HepG2 (cell line): ENCODE measurements around the gene HOXD9. TPM values are rescaled to one million over a fixed set of nuclear protein-coding genes. Genes with fewer than 3 reads are reported as not detected.

ENCODE experiments used
- ATAC-seq: fragments of 200-7000 bp; cut with Tn5 transposase; 3 replicates; pipeline ENCODE4 v1.9.1; 2020; ENCODE audit warnings: mild to moderate bottlenecking, moderate library complexity
- BruUV-seq: library from RNA; stranded (reverse); fragments of 400-500 nt; replicated peaks from 2 replicates; lab custom pipeline; 2021; lab: Mats Ljungman, UMichigan
- CTCF ChIA-PET: fragments of 300-600 bp; formaldehyde crosslinking; extraction: SDS; loops from one replicate; lab custom pipeline; 2021; ENCODE audit warnings: low total read pairs, inconsistent platforms, low intra/inter-chr PET ratio; lab: Yijun Ruan, JAX
- POLR2A ChIA-PET: fragments of 350-600 bp; sonication (Branson Sonifier 250); formaldehyde crosslinking; loops from one replicate; lab custom pipeline; 2020; ENCODE audit warnings: antibody characterized with exemption, inconsistent platforms; lab: Yijun Ruan, JAX
- DNase-seq: peaks from one replicate; pipeline ENCODE4 v3.0.0-alpha.2; 2015; ENCODE audit warnings: low spot score
- FAIRE-seq: peaks from 3 replicates; lab custom pipeline; 2011; peaks lifted over from hg19 to GRCh38; lab: Jason Lieb, UNC
- H2AFZ ChIP-seq: one replicate; pipeline ENCODE4 v1.6.1; 2011; ENCODE audit warnings: low read length, inconsistent platforms
- H3K27ac ChIP-seq: fragments of 300-600 bp; 3 replicates; pipeline ENCODE4 v1.8.0; 2011; ENCODE audit warnings: mixed run types, mild to moderate bottlenecking, mixed read lengths, low read length, inconsistent platforms; ENCODE audit not compliant: insufficient read depth; ENCODE audit errors: extremely low read length
- H3K27me3 ChIP-seq, 2 experiments: fragments of 200-600 bp in 1 of 2; 2 replicates in 1 of 2; 3 replicates in 1 of 2; pipeline versions ENCODE4 v1.6.0 to v1.8.0; 2011; ENCODE audit warnings: low read length in 2 of 2, mild to moderate bottlenecking in 2 of 2, moderate library complexity in 2 of 2, inconsistent platforms in 1 of 2; ENCODE audit not compliant: insufficient read depth in 2 of 2, control insufficient read depth in 1 of 2
- H3K36me3 ChIP-seq, 2 experiments: fragments of 200-600 bp in 1 of 2; replicated peaks in 1 of 2; 2 replicates in 1 of 2; 3 replicates in 1 of 2; pipeline versions ENCODE4 v1.5.1 to v1.8.0; 2011; ENCODE audit warnings: low read length in 2 of 2, inconsistent platforms in 1 of 2; ENCODE audit not compliant: insufficient read depth in 2 of 2, control insufficient read depth in 1 of 2
- H3K4me1 ChIP-seq: 2 replicates; pipeline ENCODE4 v1.5.1; 2012; ENCODE audit warnings: low read length, inconsistent platforms; ENCODE audit not compliant: insufficient read depth
- H3K4me2 ChIP-seq: 2 replicates; pipeline ENCODE4 v1.6.0; 2011; ENCODE audit warnings: low read depth, low read length, inconsistent platforms
- H3K4me3 ChIP-seq, 3 experiments: fragments of 200-600 bp in 1 of 3; sonication (generic), shearing (Covaris generic) in 1 of 3; replicated peaks in 1 of 3; 2 replicates each; pipeline ENCODE4 v1.5.1; 2011 to 2016; ENCODE audit warnings: low read length in 3 of 3, inconsistent platforms in 2 of 3, low read depth in 2 of 3, mild to moderate bottlenecking in 2 of 3, control low read depth in 1 of 3, mixed read lengths in 1 of 3; ENCODE audit not compliant: insufficient read depth in 1 of 3
- H3K79me2 ChIP-seq: one replicate; pipeline ENCODE4 v1.6.1; 2011; ENCODE audit warnings: low read length, inconsistent platforms; ENCODE audit not compliant: insufficient read depth
- H3K9ac ChIP-seq: 2 replicates; pipeline ENCODE4 v1.6.0; 2011; ENCODE audit warnings: mild to moderate bottlenecking, low read depth, low read length, inconsistent platforms; ENCODE audit not compliant: insufficient read depth
- H3K9me3 ChIP-seq: 2 replicates; pipeline ENCODE4 v1.5.1; 2012; ENCODE audit warnings: mild to moderate bottlenecking, low read length
- H4K20me1 ChIP-seq: 2 replicates; pipeline ENCODE4 v1.6.0; 2011; ENCODE audit warnings: inconsistent platforms, mild to moderate bottlenecking, low read length, moderate library complexity; ENCODE audit not compliant: insufficient read depth
- EED ChIP-seq: sonication (generic); formaldehyde crosslinking; IDR thresholded peaks from 2 replicates; pipeline ENCODE4 v1.5.0; 2020; ENCODE audit warnings: mild to moderate bottlenecking, missing genetic modification reagents
- HNRNPLL ChIP-seq: fragments of 200-400 bp; formaldehyde crosslinking; IDR thresholded peaks from 2 replicates; pipeline ENCODE4 v1.6.1; 2017; ENCODE audit warnings: mild to moderate bottlenecking, low read depth, low read length; ENCODE audit not compliant: poor library complexity, severe bottlenecking
- LRRFIP1 ChIP-seq: sonication (generic); formaldehyde crosslinking; conservative IDR thresholded peaks from 2 replicates; pipeline ENCODE4 v1.4.0; 2020; ENCODE audit warnings: missing genetic modification reagents
- TMF1 ChIP-seq: sonication (generic); formaldehyde crosslinking; IDR thresholded peaks from 2 replicates; pipeline ENCODE4 v1.8.1; 2022; ENCODE audit warnings: low read depth, missing genetic modification reagents
- ZNF337 ChIP-seq: sonication (generic); formaldehyde crosslinking; IDR thresholded peaks from 2 replicates; pipeline ENCODE4 v1.5.1; 2020; ENCODE audit warnings: missing genetic modification reagents, low read depth, mild to moderate bottlenecking, borderline replicate concordance
- ZNF777 ChIP-seq: sonication (generic); formaldehyde crosslinking; IDR thresholded peaks from 2 replicates; pipeline ENCODE4 v1.4.0; 2020; ENCODE audit warnings: missing genetic modification reagents
- whole genome bisulfite sequencing: methylation state at CpG from one replicate; pipeline ENCODE4 v1.1.6; 2017; ENCODE audit warnings: low lambda C conversion rate; 5-methylcytosine and 5-hydroxymethylcytosine counted together
- in situ Hi-C: cut with HindIII; loops from 2 replicates; pipeline ENCODE4 v1.10.0; 2017; ENCODE audit warnings: low pct_unique_long_range_greater_than_20kb; ENCODE audit not compliant: extremely low pct_ligation_motif_present
- intact Hi-C: fragments of 100-400 bp; cut with micrococcal nuclease; formaldehyde crosslinking; loops from one replicate; pipeline ENCODE4 v1.10.0; 2022; ENCODE audit not compliant: unreplicated experiment
- polyA plus RNA-seq, 8 experiments: library from polyadenylated mRNA; depleted of rRNA in 3 of 8; stranded (reverse) in 7 of 8; unstranded in 1 of 8; fragments of >200 nt; fragmentation: Illumina TruSeq in 4 of 8; extraction: Trizol in 4 of 8; gene quantifications; 2 replicates each; pipeline versions ENCODE4 v1.2.1 to v1.2.3, GENCODE V29; 2011 to 2016; ENCODE audit warnings: low read depth in 4 of 8, missing spikeins in 1 of 8, mixed read lengths in 1 of 8; ENCODE audit not compliant: insufficient read depth in 1 of 8
- total RNA-seq, 5 experiments: library from RNA; depleted of rRNA; stranded (reverse); fragments of >200 nt; fragmentation: Illumina TruSeq; extraction: Trizol; gene quantifications; 2 replicates each; pipeline ENCODE4 v1.2.3, GENCODE V29; 2016; ENCODE audit warnings: low read depth in 1 of 5

The HOXD9 gene
- total and polyA plus RNA-seq, 2 of the 13 experiments (the other 11 are each of a cell fraction or from before 2014, with no cell fraction given), result not detected

GRCh38 chr2:176136374-176137251 lies 14.1 kb downstream of the HOXD9 start:
- Histone ChIP-seq H3K4me2 (0 out of 2 replicates have a peak overlapping the region, but pooled peaks have one; percentile 4), H2AFZ (no peak overlapping the region), H3K27me3 (peaks cover 9 to 89% of the 10 kb centered on the region in 2 experiments; a peak in 4 of 5 replicates)

GRCh38 chr2:176137252-176137580 lies 14.7 kb downstream of the HOXD9 start:
- H3K79me2 ChIP-seq, result no peaks in the 10 kb centered on the region
- intact Hi-C loops, result no loop called here
- H3K4me3 ChIP-seq, result no peak overlapping the region
- CTCF ChIA-PET, result no interaction called here
- no peak overlapping the region for H3K4me2 ChIP-seq
- no peak overlapping the region for H3K9ac ChIP-seq
- H3K27ac ChIP-seq, result no peak overlapping the region
- POLR2A ChIA-PET, result no interaction called here
- TF ChIP-seq TMF1 (CRISPR knock-in tag) (no peak), ZNF337 (CRISPR knock-in tag) (no peak), LRRFIP1 (CRISPR knock-in tag) (no peak)
- TF ChIP-seq, all 625 proteins: peak for 0
- no peak for DNase-seq
- BruUV-seq, result no TSS peak
- 25% methylated on average over 2 of the region's 2 CpGs for WGBS
- H2AFZ ChIP-seq, result no peak overlapping the region
- H3K27me3 ChIP-seq, result peaks cover 9 to 91% of the 10 kb centered on the region in 2 experiments; a peak in 4 of 5 replicates
- FAIRE-seq, result no peak
- peaks cover 11% of the 10 kb centered on the region for H3K4me1 ChIP-seq
- ATAC-seq, result no peak
- no peaks in the 10 kb centered on the region for H3K9me3 ChIP-seq
- H3K36me3 ChIP-seq, result no peaks in the 10 kb centered on the region
- in situ Hi-C loops, result no loop called here
- no peaks in the 10 kb centered on the region for H4K20me1 ChIP-seq

More at GRCh38 chr2:176136374-176137251, 14.1 kb downstream of the HOXD9 start:
- ChIA-PET CTCF (no interaction called here), POLR2A (no interaction called here)
- no peaks in the 10 kb centered on the region for H4K20me1 ChIP-seq
- no TSS peak for BruUV-seq
- no peaks in the 10 kb centered on the region for H3K36me3 ChIP-seq
- no peak for DNase-seq
- H3K27ac ChIP-seq, result no peak overlapping the region
- H3K4me1 ChIP-seq, result peaks cover 11% of the 10 kb centered on the region
- no peaks in the 10 kb centered on the region for H3K79me2 ChIP-seq
- no peak overlapping the region; a peak in 1 of 6 replicates for H3K4me3 ChIP-seq
- TF ChIP-seq HNRNPLL (peak; percentile 39), EED (no peak), ZNF777 (CRISPR knock-in tag) (0 out of 2 replicates have a peak, but pooled peaks have one; percentile 25)
- intact Hi-C loops, result no loop called here
- 34% methylated on average over 37 of the region's 71 CpGs for WGBS
- ATAC-seq, result peak; percentile 19
- no peak overlapping the region for H3K9ac ChIP-seq
- no peaks in the 10 kb centered on the region for H3K9me3 ChIP-seq
- FAIRE-seq, result no peak
- in situ Hi-C loops, result no loop called here
